IMR-90 (cell line): Measurements from ENCODE around the gene PIAS1.

Experiments
- CEBPB ChIP-seq: IDR thresholded peaks from 2 replicates; pipeline ENCODE4 v1.6.1; 2012; ENCODE audit warnings: low read depth, low read length, improper control_type of control experiment
- CTCF ChIP-seq: conservative IDR thresholded peaks from 2 replicates; pipeline ENCODE4 v1.5.1; 2012; ENCODE audit warnings: mild to moderate bottlenecking, low read depth, low read length, improper control_type of control experiment
- ELK1 ChIP-seq: fragments of 150-350 bp; IDR thresholded peaks from 2 replicates; pipeline ENCODE4 v1.6.1; 2016; ENCODE audit warnings: low read depth, mild to moderate bottlenecking, low read length, moderate library complexity, borderline replicate concordance
- MAFK ChIP-seq: IDR thresholded peaks from 2 replicates; pipeline ENCODE4 v1.6.1; 2012; ENCODE audit warnings: low read depth, low read length, improper control_type of control experiment
- POLR2A ChIP-seq: IDR thresholded peaks from 2 replicates; pipeline ENCODE4 v1.6.1; 2012; ENCODE audit warnings: mild to moderate bottlenecking, low read depth, low read length

GRCh38 chr15:68192117-68192516 lies 138.0 kb downstream of the PIAS1 start:
- no peak for TF ChIP-seq CTCF
- TF ChIP-seq POLR2A = no peak
- TF ChIP-seq CEBPB = no peak
- no peak for TF ChIP-seq MAFK
- TF ChIP-seq ELK1 = no peak
